GM19372 (cell line): ENCODE results near the gene PTP4A2.
A peak's percentile ranks its signal among the peaks of the same experiment; 100 is the strongest.
"Not testable (repeated sequence)": the region's sequence is repeated elsewhere in the genome, so short reads cannot be mapped to it uniquely, and the experiment has no call there.

Source experiments
- ATAC-seq: cut with Tn5 transposase; IDR thresholded peaks from one replicate; pipeline ENCODE4 v1.9.1; 2021; ENCODE audit warnings: mild to moderate bottlenecking, low read depth, moderate library complexity; ENCODE audit not compliant: unreplicated experiment

The PTP4A2 gene

DNA sequence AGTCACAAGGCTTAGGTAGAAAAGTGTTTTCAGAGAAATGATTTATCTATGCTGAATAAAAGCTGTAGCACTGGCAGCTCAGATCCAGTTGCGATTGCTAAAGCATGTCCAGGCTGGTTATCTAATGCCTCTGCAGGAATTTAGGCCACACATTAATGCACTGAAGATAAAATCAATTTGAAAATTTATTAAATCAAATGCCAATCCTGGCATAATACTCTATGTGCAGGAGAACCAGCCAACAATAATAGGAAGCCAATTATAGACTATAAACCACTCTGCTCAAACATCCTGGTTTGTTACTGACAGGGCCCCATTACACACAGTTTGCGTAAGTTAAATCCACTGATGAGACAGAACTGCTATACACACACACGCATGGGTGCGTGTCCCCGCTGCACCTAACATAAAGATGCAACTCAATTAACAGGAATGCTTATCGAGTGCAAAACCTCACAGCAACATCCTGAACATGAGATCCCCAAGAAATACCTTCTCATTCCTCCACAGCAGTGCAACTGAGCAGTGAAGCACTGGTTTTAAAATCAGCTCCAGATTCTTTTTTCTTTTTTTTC, 40.6 kb downstream of the PTP4A2 start:
- no peak for ATAC-seq

DNA sequence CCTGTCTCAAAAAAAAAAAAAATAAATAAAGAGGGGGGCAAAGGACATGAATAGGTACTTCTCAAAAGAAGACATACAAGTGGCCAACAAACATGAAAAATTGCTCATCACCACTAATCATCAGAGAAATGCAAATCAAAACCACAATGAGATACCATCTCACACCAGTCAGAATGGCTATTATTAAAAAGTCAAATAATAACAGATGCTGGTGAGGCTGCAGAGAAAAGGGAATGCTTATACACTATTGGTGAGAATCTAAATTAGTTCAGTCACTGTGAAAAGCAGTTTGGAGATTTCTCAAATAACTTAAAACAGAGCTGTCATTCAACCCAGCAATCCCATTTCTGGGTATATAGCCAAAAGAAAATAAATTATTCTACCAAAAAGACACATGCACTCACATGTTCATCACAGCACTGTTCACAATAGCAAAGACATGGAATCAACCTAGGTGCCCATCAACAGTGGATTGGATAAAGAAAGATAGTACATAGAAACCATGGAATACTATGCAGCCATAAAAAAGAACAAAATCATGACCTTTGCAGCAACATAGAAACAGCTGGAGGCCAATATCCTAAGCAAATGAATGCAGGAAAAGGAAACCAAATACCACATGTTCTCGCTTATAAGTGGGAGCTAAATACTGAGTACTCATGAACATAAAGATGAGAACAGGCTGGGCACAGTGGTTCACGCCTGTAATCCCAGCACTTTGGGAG, 42.5 kb downstream of the PTP4A2 start:
- not testable (repeated sequence) for ATAC-seq

DNA sequence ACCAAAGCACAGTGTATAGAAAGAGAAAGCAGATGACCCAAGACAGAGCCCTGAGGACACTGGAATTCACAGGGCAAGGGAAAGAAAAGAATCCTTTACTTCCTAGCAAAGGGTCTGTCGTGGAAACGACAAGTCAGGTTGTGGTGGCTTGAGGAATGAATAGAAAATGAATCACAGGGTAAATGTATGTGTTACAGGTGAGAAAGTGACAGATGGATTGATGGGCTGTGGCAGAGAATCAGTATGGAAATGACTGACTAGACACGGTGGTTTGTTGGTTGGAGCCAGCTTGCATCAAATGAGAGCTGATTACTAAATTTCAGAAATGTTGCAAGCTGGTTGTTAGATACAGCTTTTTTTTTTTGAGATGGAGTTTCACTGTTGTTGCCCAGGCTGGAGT, 46.9 kb downstream of the PTP4A2 start:
- ATAC-seq: no peak

DNA sequence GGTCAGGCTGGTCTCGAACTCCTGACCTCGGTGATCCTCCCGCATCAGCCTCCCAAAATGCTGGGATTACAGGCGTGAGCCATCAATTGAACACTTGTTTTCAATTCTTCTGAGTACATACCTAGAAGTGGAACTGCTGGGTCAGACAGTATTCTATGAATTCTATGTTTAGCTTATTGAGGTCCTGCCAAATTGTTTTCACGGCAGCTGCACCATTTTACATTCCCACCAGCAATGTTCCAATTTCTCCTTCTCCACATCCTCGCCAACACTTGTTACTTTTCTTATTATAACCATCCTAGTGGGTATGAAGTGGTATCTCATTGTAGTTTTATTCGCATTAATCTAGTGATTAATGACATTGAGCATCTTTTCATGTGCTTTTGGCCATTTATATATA, 49.9 kb downstream of the PTP4A2 start:
- ATAC-seq: no peak

DNA sequence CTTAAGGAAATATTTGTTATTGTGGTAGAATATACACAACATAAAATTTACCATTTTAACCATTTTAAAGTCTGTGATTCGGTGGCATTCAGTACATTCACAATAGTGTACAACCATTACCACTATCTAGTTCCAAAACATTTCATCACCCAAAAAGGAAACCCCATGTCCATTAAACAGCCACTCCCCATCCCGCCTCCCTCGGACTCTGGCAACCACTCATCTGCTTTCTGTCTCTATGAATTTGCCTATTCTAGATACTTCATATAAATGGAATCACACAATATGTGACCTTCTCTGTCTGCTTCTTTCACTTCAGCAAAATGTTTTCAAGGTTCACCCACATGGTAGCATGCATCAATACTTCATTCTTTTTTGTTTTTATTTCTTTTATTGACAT, 51.3 kb downstream of the PTP4A2 start:
- no peak for ATAC-seq

DNA sequence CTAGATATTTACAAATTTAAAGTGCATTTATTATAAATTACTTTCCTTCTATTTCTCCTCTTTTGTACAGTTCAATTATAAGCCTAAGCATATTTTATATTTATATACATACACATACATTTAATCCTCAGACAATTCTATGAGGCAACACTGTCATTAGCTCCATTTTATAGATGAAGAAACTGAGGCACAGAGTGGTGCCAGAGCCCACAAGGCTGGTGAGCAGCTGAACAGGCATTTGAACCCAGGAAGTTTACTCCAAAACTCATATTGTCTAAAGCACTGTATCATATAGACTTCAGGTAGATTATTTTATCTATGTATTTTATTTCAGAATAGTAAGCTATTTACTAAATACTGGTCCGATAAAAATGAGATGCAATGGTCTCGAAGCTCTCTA, 52.3 kb downstream of the PTP4A2 start:
- ATAC-seq: no peak

DNA sequence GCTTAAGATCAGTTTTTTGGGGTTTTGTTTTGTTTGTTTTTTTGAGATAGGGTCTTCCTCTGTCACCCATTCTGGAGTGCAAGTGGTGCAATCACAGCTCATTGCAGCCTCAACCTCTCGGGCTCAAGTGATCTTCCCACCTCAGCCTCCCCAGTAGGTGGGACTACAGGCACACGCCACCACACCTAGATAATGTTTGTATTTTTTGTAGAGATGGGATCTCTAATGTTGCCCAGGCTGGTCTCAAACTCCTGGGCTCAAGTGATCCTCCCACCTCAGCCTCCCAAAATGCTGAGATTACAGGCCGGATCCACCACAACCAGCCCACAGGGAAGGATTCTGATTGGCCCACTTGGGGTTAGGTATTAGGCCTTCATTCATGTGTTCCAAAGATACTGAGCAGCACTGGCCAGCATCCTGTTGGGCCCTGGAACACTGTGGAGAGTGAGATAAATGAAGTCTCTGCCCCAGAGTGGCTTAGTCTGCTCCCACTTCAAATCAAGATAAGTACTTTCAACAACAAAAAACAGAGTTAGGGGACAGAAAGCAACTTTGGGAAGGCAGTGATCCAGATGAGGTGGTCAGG, 54.7 kb downstream of the PTP4A2 start:
- ATAC-seq: no peak

DNA sequence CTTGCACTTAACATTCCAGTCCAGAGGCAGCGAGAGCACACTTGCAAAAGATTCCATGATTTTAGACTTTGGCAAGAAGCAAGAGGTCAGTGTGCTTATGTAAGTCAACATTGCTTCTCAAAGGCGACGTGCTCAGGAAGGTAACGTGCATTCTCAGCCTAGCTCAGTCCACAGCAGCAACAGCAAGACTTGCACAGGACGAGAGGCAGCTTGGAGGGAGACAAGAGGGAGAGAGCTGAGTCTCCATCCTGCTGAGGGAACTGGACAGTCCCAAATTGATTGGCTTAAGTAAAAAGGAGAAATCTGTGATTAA, 56.5 kb downstream of the PTP4A2 start:
- ATAC-seq: no peak

DNA sequence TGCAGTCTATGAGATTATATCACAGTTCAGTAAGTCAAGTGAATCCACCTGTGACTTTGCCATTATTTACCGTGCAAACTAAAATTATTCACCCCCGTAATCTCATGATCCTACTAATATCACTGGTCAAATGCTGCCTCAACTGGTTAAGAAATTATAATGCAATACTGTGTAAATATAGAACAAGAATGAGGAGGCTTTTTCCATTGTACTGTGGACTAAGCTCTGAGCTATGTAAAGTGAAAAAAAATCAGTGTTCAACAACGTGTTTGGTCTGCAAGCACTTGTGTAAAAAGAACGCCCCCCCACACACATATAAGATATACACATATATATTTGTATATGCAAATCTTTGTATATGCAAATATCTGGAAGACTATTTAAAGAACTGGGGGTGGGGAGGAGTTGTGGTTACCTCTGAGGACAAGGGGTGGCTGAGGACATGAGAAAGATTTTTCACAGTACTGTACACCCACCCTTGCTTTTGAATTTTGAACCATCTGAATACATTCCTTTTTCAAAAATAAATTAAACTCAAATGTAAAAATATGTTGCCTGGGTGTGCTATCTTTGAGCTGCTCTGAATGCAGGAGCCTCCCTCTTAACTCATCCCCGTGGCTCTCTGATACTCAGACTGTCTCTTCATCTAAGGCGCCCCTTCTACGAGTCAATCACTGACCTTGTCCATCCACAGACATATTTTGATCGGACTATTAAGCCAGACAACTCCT, 57.0 kb downstream of the PTP4A2 start:
- peak; percentile 59 for ATAC-seq

DNA sequence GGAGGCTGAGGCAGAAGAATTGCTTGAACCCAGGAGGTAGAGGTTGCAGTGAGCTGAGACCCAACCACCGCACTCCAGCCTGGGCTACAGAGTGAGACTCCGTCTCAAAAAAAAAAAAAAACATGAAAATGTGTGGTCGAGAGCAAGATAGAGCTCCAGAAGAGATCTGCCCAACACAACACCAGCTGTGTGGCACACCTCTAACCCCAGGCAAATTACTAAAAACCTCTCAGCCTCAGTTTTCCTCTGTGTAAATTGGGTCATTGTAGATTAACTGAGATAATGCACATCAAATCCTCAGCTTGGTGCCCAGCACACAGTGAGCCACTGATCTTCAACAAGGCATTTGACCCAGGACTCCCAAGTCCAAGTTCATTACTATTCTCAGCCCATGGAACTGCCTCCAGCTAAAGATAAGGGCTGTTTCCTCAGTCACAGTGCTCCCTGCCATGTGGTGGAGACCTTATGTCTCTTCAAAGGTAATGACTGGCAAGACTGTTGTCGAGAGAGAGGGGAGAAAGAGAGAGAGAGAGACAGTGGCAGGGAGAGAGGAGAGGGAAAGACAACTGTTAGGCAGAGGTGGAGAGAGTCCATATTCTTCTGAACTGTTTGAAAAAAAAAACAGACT, 58.1 kb downstream of the PTP4A2 start:
- ATAC-seq: no peak

DNA sequence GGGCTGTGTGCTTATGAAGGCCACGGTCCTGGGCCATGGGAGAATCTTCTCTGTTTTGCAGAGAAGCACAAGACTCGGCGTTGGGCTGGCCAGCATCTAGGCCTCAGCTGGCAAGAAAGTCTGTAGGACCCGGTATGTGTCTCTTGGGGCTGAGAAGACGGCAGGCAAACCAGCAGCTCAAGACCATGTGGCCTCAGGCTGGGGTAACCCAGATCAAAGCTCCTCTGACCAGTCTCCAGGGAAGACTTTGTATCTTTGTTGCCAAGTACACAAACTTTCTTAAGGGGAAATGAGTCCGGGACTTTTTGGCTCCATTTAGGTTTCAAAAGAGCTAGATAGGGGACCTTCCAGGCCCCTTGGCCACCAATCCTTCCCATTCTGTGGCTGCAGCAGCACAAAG, 60.1 kb downstream of the PTP4A2 start:
- no peak for ATAC-seq

DNA sequence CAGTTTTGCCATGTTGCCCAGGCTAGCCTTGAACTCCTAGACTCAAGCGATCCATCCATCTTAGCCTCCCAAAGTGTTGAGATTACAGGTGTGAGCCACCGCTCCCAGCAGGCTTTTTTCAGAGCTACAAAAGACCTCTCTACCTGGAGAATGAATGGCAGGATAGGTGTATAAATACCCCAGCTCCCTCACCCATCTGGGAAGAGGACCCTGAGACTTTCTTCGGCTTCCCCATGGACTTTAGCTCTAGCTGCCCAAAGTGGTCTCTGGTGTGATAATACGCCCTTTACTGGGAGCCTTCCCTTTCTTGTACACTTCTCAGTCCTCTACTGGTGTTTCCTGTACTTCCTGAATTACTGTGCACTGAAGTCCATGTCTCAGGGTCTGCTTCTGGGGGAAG, 60.6 kb downstream of the PTP4A2 start:
- ATAC-seq: no peak

DNA sequence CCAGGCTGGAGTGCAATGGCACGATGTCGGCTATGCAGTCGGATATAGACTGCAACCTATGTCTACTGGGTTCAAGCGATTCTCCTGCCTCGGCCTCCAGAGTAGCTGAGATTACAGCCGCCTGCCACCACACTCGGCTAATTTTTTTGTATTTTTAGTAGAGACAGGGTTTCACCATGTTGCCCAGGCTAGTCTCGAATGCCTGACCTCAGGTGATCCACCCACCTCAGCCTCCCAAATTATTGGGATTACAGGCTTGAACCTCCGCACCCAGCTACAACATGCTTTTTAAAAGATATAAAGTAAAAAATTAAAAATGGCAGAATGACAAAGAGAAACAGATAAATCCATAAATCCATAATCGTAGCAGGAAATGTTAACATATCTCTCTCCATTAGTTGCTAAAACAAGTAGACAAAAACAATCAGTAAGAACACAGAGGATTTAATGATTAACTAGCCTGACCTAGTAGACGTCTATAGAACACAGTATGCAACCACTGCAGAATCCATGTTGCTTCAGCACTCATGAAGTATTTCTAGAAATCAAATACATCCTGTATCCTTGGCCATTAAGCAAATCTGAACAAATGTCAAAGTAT, 62.4 kb downstream of the PTP4A2 start:
- ATAC-seq: no peak

DNA sequence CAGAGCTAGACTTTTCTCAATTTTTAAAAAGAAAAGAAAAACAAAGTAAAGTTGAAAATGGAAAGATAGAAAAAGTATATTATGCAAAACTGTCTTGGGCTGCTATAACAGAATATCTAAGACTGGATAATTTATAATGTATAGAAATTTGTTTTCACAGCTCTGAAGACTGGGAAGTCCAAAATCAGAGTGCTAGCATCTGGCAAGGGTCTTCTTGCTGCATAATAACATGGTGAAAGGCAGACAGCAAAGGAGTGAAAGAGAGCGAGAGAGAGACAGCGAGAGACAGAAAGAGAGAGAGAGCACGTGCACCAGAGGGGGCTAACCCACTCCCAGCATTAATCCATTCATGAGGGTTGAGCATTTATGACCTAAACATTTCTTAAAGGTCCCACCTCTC, 63.2 kb downstream of the PTP4A2 start:
- no peak for ATAC-seq

DNA sequence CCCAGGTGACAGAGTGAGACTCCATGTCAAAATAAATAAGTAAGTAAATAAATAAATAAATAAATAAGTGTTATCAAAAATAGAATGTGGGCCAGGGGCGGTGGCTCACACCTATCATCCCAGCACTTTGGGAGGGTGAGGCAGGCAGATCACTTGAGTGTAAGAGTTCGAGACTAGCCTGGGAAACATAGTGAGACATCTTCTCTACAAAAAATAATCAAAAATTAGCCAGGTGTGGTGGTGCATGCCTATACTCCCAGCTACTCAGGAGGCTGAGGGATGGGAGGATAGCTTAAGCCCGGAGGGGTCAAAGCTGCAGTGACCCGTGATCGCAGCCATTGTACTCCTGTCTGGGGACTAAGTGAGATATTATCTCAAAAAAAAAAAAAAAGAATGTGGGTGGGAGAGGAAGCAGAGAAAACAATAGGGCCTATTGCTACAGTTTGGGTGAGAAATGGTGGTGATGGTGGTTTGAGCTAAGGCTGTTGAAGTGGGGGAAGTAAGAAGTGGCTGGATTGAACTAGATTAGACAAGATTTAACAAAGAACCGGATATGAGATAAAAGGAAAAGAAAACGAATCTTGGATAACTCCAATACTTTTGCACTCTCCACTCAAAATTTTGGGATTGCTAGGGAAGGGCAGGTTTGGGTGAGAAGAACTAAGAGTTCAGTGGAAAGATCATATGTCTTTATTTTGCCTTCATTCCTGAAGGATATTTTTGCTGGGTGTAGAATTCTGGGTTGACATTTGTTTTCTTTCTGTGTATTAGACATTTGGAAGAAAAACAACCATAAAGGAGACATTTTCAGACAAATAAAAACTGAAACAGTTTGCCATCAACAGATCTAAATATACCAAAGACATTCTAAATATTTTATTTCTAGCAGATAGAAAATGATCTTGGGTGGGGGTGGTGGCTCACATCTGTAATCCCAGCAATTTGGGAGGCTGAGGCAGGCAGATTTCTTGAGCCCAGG, 65.2 kb downstream of the PTP4A2 start:
- ATAC-seq: no peak

DNA sequence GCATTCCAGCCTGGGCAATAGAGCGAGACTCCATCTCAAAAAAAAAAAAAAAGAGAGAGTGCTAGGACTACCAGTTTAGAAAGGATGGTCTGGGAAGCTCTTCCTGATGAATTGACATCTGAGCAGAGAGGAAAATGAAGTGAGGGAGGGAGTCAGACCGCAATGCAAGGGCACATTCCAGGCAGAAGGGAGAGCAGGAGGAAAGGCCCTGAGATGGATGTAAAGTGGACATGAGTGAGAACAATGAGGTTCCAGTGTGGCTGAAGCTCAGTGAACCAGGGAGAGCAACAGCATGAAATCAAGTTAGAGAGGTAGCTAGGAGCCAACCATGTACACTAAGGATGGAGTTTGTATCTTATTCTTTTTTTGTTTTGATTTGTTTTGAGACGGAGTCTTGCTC, 66.5 kb downstream of the PTP4A2 start:
- no peak for ATAC-seq

DNA sequence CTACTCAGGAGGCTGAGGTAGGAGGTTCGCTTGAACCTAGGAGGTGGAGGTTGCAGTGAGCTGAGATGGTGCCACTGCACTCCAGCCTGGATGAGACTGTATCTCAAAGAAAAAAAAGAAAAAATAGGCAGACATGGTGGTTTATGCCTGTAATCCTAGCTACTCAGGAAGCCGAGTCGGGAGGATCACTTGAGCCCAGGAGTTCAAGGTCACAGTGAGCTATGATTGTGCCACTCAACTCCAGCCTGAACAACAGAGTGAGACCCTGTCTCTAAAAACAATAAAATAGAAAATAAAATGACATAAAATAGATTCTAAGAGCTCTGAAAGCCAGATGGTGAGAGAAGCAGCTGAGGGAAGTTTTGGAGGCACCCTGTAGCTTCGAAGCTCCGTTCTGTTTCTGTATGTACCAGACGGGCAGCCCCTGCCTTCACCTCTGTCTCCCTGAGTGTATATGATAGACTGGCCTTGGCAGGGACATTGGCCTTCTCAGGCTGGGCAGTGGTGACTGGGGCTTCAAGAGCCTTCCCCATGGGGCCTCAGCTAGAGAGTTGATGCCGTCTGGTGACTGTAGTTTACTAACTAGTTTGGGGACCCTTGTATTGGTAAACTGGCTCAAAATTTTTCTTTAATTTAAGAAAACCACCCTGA, 68.0 kb downstream of the PTP4A2 start:
- no peak for ATAC-seq

DNA sequence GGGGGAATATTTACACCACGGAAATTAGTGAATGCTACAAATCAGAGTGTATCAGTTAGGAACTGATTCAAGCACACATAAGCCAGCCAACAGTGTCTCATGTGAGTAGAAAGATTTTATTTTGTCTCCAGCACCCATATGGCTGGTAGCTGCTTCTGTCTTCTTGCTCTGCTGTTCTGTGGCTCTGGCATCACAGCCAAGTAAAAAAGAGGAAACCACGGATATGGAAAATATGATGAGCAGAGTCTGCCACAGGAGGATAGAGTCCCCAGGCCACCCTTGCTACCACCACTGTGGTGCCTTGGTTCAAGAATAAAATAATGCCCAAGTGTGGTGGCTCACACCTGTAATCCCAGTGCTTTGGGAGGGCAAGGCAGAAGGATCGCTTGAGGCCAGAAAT, 68.7 kb downstream of the PTP4A2 start:
- no peak for ATAC-seq

DNA sequence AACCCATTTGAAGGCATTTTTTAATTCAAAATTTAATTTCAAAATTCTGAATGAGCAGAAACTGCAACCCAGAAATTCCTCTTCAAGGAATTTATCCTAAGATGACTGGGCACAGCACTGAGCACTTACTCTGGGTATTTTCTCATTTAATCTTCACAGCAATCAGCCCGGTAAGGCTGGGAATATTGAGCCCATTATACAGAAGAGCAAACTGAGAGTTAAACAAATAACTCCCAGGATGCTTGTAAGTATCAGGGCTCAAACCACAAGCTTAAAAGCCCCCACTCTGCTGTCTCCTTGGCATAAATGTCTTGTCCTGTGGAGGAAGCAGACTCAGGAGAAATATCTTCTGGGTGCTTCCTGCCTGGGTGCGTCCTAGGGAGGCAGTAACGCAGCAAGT, 69.3 kb downstream of the PTP4A2 start:
- no peak for ATAC-seq
